Cardiac muscle cell (in vitro differentiated cells and primary cell): ENCODE measurements around the gene BBLN. TPM values are rescaled to one million over a fixed set of nuclear protein-coding genes. Genes with fewer than 3 reads are reported as not detected.
A peak's percentile ranks its signal among the peaks of the same experiment; 100 is the strongest.
"Not testable (repeated sequence)": the region's sequence is repeated elsewhere in the genome, so short reads cannot be mapped to it uniquely, and the experiment has no call there.

Source experiments
- DNase-seq, 2 donors: peaks; one replicate each; pipeline versions ENCODE4 v3.0.0 to v3.0.0-alpha.2; 2010 to 2017; ENCODE audit warnings: low read depth in 1 of 2, low spot score in 1 of 2
- H3K27ac ChIP-seq: fragments of 200-600 bp; sonication (generic); 2 replicates; pipeline ENCODE4 v1.5.1; 2016
- H3K27me3 ChIP-seq: fragments of 200-600 bp; sonication (generic); 2 replicates; pipeline ENCODE4 v1.6.0; 2016; ENCODE audit warnings: control low read depth
- H3K36me3 ChIP-seq: fragments of 200-600 bp; sonication (generic); 2 replicates; pipeline ENCODE4 v1.5.1; 2016; ENCODE audit warnings: control low read depth
- H3K4me1 ChIP-seq: fragments of 200-600 bp; sonication (generic); 2 replicates; pipeline ENCODE4 v1.8.1; 2017; ENCODE audit warnings: low read depth, mild to moderate bottlenecking, mixed run types
- H3K4me3 ChIP-seq: fragments of 200-600 bp; sonication (generic); 2 replicates; pipeline ENCODE4 v1.5.1; 2016; ENCODE audit warnings: mild to moderate bottlenecking
- H3K9me3 ChIP-seq: fragments of 200-600 bp; sonication (generic); 2 replicates; pipeline ENCODE4 v1.5.1; 2017; ENCODE audit warnings: low read depth, mild to moderate bottlenecking, control low read depth
- polyA plus RNA-seq: library from polyadenylated mRNA; unstranded; fragments of >200 nt; fragmentation: Nextera tagmentation; extraction: Ambion mirVana; gene quantifications from 2 replicates; pipeline ENCODE4 v1.2.1, GENCODE V29; 2016
- total RNA-seq: library from RNA; depleted of rRNA; stranded (reverse); fragments of >200 nt; gene quantifications from 2 replicates; pipeline ENCODE4 v1.2.3, GENCODE V29; 2016
- TF ChIP-seq, protein P1 (sequence below): IDR thresholded peaks from 2 replicates; pipeline ENCODE4 v1.5.1; 2012; ENCODE audit warnings: low read depth, mild to moderate bottlenecking, low read length

BBLN gene
- total and polyA plus RNA-seq, 2 experiments from 2014 or later, result 243 to 729 TPM

DNA sequence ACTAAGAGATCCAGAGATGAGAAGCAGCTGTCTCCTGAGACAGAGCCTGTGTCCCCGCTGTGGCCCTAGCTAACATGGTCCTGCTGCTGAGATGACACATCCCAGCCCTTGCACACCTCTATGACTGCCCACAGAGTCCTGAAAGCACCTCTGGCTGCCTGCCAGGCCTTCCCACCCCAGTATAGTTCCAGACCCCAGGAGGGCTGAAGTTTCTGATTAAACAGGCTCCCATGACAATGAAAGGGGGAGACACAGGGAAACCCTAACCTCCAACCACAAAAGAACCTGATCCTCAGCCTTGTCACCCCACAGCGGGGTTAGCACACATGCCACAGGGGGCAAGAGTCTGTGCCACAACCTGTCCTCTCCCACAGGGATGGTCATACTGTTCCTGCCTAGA is 15.7 kb downstream of the BBLN start:
- Histone ChIP-seq H3K9me3 (no peaks in the 10 kb centered on the region), H3K36me3 (peaks cover 61% of the 10 kb centered on the region), H3K27me3 (no peaks in the 10 kb centered on the region), H3K4me3 (no peak overlapping the region), H3K27ac (no peak overlapping the region), H3K4me1 (no peaks in the 10 kb centered on the region)
- TF ChIP-seq, protein P1, sequence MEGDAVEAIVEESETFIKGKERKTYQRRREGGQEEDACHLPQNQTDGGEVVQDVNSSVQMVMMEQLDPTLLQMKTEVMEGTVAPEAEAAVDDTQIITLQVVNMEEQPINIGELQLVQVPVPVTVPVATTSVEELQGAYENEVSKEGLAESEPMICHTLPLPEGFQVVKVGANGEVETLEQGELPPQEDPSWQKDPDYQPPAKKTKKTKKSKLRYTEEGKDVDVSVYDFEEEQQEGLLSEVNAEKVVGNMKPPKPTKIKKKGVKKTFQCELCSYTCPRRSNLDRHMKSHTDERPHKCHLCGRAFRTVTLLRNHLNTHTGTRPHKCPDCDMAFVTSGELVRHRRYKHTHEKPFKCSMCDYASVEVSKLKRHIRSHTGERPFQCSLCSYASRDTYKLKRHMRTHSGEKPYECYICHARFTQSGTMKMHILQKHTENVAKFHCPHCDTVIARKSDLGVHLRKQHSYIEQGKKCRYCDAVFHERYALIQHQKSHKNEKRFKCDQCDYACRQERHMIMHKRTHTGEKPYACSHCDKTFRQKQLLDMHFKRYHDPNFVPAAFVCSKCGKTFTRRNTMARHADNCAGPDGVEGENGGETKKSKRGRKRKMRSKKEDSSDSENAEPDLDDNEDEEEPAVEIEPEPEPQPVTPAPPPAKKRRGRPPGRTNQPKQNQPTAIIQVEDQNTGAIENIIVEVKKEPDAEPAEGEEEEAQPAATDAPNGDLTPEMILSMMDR, result no peak
- no peak for DNase-seq

DNA sequence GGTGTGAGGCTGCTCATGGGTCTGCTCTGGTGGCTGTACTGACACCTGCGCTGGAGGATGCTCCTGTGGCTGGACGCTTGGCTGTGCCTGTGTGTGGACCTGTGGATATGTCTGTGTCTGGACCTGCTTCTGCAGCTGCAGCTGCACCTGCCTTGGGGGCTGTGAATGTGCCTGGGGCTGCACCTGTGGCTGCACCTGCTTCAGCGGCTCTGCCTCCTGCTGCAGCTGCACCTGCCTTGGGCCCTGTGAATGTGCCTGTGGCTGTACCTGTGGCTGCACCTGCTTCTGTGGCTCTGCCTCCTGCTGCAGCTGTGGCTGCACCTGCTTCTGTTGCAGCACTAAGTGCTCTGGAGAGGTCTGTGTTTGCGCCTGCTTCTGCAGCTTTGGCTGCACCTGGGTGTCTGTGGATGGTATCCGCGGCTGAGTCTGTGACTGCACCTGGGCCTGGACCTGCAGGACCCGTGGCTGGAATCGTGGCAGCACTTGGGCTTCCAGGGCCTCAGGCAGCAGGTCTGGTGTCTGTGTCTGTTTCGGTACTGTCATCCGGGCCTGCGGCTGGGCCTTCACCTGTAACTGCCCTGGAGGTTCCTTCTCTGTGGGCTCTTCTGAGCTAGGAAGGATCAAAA is 18.9 kb downstream of the BBLN start:
- Histone ChIP-seq H3K27ac (no peak overlapping the region), H3K27me3 (no peaks in the 10 kb centered on the region), H3K4me3 (no peak overlapping the region), H3K9me3 (no peaks in the 10 kb centered on the region), H3K4me1 (no peaks in the 10 kb centered on the region), H3K36me3 (peaks cover 62% of the 10 kb centered on the region)
- TF ChIP-seq, protein P1, result no peak
- no peak for DNase-seq

DNA sequence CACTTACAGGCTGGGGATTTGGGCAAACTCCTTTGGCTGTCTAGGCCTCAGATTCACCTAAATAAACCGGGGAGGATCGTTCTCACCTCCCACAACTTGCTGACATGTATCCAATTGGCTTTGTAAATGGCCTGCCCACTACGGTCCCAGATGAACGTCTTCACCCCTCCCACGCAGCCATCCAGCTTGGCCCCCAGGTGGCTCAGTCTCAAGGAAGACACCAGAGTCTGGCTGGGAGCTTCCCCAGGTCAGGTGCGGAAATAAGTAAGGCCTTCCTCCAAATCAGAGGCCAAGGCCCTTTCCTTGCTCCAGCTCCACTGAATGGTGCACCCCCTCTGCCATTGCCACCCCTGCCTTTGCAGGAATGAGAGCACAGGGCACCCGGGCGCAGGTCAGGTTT is 19.9 kb downstream of the BBLN start:
- Histone ChIP-seq H3K4me1 (no peaks in the 10 kb centered on the region), H3K9me3 (no peaks in the 10 kb centered on the region), H3K4me3 (no peak overlapping the region), H3K27me3 (no peaks in the 10 kb centered on the region), H3K36me3 (peaks cover 65% of the 10 kb centered on the region), H3K27ac (no peak overlapping the region)
- TF ChIP-seq, protein P1, result no peak
- DNase-seq, result no peak

DNA sequence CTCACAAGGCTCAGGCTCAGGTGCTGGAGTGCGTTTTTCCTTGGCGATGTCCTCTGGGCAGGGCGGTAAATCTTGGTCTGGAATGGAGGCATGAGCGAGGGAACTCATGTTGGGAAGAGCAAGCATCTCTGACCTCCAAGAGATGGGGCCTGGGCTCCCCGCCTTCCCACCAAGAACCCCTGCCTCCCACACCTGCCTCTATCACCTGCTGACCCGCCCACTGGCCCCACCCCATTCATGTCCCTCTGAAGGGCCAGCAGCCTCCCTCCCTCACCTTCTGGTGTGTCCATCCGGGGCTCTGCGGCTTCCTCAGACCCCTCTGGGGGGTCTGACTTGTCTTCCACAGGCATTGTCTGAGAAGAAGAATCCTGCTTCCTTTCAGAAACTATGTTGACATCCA is 20.4 kb downstream of the BBLN start:
- no peaks in the 10 kb centered on the region for H3K4me1 ChIP-seq
- H3K27me3 ChIP-seq, result no peaks in the 10 kb centered on the region
- no peak overlapping the region for H3K4me3 ChIP-seq
- H3K9me3 ChIP-seq, result no peaks in the 10 kb centered on the region
- peaks cover 63% of the 10 kb centered on the region for H3K36me3 ChIP-seq
- no peak overlapping the region for H3K27ac ChIP-seq
- no peak for DNase-seq
- TF ChIP-seq, protein P1, result no peak

DNA sequence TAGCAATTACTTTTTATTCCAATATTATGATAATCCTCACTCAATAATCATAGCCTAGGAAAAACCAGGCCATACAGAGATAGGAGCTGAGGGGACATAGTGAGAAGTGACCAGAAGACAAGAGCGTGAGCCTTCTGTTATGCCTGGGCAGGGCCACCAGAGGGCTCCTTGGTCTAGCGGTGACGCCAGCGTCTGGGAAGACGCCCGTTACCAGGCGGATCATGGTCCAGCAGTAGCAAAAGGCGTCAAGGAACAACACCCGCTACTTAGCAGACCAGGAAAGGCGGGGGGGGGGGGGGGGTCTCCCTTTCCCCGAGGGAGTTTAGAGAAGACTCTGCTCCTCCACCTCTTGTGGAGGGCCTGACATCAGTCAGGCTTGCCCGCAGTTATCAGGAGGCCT is 21.4 kb downstream of the BBLN start:
- peak; percentile 39 to 60 for DNase-seq
- H3K36me3 ChIP-seq, result peaks cover 52% of the 10 kb centered on the region
- TF ChIP-seq, protein P1, result peak; percentile 45

More for the DNA sequence above, 21.4 kb downstream of the BBLN start:
- not testable (repeated sequence) for H3K4me1 ChIP-seq, H3K27ac ChIP-seq, H3K27me3 ChIP-seq, H3K9me3 ChIP-seq, H3K4me3 ChIP-seq
